GM21360 (cell line): ENCODE data around the gene MRGPRX2.

ENCODE experiments used
- ATAC-seq: cut with Tn5 transposase; IDR thresholded peaks from one replicate; pipeline ENCODE4 v1.9.1; 2021; ENCODE audit warnings: mild to moderate bottlenecking, moderate library complexity; ENCODE audit not compliant: unreplicated experiment

MRGPRX2 gene

GRCh38 chr11:19013181-19013857, 47.2 kb downstream of the MRGPRX2 start:
- no peak for ATAC-seq

- ATAC-seq: no peak
These were observed 47.9 kb downstream of the MRGPRX2 start for GRCh38 chr11:19012636-19013035.
